HG03439 (cell line): Measurements from ENCODE around the gene NAALADL2.
"Not testable (repeated sequence)": the region's sequence is repeated elsewhere in the genome, so short reads cannot be mapped to it uniquely, and the experiment has no call there.

Experiments used
- ATAC-seq: cut with Tn5 transposase; IDR thresholded peaks from one replicate; pipeline ENCODE4 v1.9.1; 2021; ENCODE audit warnings: mild to moderate bottlenecking, moderate library complexity; ENCODE audit not compliant: unreplicated experiment

Gene NAALADL2

DNA sequence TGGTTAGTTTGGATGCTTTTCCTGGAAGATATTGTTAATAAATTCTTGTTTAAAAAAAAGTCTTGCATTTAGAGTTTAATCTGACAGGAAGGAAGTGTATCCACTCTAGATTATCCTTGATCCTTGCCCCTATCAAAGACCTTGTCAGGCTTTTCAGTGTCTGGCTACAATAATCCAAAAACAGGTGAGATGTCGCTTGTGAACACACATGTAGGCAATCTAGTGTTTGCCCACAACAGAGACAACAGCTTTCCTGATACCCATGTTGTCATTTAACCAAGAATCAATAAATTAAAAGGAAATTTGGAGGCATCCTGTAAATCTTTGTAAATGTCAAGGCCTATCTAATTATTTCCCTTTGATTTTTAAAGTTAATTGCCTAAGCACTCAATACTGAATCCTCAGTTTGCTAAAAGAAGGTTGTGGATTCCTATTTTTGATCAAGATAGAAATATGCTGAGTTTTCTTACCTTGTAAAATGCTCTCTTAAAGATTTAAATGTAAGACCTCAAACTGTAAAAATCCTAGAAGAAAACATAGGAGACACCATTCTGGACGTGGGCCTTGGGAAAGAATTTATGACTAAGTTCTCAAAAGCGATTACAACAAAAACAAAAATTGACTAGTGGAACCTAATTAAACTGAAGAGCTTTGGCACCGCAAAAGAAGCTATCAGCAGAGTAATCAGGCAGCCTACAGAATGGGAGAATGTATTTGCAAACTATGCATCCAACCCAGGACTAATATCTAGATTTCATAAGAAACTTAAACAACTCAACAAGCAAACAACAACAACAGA lies 207.7 kb downstream of the NAALADL2 start:
- no peak for ATAC-seq

DNA sequence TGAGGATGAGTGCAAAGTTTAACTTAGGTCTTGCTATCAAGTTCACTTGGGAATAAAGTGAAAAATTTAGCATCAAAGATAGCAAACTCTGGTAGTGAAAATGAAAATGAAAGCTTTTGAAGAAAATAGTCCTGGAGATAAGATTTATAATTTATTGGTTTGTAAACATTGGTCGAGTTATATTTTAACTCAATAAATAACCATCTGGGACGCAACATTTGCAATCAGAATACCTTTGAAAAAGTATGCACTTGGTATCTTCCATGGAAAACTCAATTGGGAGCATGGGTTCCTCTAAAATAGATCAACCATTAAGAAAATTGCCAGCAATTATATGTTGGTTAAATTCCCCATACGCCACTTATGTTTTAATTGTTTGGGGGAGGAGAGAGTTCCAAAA lies 209.5 kb downstream of the NAALADL2 start:
- ATAC-seq, result no peak

DNA sequence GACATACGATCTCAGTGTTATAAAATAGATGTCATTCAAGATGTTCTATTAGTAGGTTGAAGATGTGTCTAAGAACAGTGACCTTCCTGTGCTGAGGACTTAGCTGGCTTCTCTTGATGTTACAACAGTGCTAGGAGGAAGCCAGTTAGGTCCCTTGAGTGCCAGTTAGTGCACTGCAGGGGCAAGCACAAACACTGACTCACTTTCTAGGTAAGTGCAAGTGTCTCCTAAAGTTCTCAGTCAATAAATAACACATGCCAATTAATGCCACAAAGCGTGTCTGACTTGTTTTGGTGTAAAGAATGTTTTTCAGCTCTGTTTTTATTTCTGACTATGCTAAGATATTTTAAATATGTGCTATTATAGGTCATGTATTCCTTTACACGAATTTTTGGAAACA lies 211.8 kb downstream of the NAALADL2 start:
- no peak for ATAC-seq

DNA sequence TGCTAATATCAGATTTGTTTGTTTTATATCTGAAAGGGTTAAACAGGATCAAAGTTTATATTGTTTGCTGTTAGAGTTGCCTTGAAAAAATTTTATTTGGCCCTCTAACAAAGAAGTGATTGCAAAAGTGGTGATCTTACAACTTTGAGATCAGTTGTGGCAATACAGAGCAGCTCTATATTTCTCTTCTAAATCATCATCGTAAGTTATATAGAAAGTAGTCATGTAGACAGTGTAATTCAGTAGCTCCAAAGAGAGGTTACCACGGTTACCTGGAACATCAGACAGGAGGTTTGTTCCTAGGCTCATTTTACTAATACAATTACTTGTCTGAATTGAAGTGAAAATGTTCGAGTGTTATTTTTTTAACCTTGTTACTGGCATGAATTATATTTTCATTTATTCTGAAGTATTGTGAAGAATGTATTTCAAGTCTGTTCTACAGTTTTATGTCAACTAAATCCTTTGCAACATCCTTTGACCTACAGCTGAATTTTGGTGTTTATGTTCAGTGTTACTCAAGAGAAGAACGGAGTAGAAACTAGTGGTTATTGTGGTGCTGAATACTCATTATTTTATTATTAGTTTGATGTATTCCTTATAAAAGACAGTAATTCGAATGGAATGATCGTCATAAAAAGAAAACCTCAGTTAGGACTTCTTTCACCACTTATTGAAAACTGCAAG lies 214.2 kb downstream of the NAALADL2 start:
- no peak for ATAC-seq

DNA sequence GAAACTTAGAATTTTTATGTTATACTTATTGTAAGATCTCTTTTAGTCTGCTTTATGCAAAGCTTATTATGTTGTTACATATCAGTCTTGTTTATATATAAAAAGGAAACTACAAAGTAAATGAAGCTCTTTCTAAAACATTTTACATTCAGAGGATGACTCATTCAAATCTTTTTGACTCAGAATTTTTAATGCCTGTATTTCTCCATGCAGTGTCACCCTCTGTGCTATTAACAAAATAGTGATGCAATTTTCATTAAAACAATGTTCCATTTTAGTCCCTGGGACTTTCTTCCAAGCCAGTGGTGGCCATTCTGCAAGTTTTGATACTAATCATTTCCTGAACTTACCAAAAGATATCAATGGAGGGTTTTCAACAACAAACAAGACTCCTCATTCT lies 216.1 kb downstream of the NAALADL2 start:
- no peak for ATAC-seq

DNA sequence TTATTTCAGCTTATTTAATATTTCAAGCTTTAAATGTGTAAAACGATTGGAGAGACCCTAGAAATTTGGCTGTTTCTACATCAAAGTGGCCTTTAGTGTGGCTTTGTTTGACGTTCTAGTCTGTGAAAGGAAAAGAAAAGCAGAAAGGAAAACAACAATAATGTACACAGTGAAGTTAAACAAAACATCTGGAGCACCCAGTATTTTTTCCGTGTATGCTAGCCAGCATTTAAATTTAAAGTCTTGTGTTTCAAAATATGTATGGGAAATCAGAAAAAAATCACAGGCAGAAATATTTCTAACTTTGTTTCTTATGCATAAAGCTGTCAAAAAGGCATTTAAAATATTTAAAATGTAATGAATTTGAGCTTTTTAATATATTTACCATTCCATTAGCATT lies 218.1 kb downstream of the NAALADL2 start:
- ATAC-seq, result no peak

DNA sequence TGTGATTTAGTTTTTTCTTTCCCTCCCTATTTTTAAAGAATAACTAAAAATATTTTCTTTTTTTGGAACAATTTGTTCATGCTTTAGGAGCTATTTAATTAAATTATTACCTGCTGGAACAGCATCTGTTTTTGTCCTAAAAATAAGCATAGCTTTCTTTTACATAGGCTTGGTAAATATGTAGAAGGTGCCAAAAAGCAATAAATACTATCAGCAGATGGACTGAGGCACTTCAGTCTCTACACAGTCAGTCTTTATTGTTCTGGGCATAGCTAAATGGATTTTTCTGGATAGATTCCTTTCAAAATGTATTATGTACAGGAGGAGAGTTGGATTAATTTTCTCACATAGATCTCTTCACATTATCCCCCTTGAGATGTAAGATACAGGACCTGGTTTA lies 223.5 kb downstream of the NAALADL2 start:
- no peak for ATAC-seq

DNA sequence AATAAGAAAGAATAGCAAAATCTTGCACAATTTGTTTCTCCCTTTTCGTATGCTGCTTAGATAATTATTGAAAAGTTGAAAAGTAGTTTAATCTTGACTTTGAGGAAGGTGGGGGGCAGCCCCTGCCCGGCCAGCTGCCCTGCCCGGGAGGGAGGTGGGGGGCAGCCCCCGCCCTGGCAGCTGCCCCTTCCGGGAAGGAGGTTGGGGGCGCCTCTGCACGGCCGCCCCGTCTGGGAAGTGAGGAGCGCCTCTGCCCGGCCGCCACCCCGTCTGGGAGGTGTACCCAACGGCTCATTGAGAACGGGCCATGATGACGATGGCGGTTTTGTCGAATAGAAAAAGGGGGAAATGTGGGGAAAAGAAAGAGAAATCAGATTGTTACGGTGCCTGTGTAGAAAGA lies 228.0 kb downstream of the NAALADL2 start:
- ATAC-seq, result not testable (repeated sequence)

DNA sequence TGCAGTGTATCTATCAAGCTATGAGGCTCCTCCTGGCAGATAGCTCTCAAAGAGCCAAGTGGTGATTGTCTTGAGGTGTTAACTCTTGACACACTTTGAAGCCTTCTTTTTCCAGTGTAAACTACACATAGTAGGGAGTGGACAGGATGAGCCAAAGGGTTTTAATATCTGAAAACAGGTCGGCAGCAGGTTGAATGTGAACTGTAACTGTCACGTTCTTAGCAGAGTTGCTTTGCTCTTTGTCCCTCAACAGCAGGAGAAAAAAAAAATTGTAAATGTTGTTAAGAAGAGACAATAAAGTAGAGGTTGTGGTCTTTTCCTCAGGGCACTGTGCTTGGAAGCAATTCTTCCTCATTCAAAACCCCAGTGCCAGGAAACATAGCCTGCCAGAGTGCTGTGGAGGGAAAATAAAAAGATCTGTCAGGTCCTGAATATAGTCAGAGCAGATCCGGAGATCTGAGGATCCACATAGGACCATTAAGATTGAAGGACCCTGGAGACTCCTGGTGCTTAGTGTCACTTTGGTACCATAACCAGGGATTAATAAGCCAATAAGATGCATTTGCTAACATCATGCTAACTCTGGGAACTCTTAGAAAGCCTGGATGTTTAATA lies 229.7 kb downstream of the NAALADL2 start:
- ATAC-seq, result no peak

DNA sequence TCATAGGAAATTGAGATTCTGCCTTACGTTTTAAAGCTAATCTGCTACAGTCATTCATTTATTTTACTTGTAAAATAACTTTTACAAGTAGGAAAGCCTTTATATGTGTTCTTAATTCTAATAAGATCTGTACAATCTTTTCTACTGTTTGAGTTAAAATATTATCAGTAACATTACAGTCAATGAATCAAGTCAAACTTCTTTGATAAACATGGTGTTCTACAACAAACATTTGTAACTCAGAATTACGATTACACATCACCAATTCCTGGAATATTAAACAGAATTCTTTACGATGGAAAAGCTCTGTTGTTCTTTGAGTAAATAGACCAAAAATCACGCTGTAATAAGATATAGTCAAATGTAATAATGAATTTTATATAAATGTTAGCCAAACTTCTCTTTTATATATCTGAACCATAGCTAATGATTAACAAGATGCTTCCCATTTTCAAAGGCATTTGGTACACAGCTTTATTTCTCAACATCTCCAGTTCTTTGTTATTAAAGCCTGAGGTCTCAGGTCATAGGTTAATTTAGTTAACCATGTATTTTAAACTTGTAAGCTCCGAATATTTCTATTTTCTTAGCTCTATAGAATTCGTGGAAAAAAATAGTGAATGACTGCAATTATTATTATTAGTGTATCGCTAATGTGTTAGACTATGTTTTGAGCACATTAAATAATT lies 232.4 kb downstream of the NAALADL2 start:
- no peak for ATAC-seq

DNA sequence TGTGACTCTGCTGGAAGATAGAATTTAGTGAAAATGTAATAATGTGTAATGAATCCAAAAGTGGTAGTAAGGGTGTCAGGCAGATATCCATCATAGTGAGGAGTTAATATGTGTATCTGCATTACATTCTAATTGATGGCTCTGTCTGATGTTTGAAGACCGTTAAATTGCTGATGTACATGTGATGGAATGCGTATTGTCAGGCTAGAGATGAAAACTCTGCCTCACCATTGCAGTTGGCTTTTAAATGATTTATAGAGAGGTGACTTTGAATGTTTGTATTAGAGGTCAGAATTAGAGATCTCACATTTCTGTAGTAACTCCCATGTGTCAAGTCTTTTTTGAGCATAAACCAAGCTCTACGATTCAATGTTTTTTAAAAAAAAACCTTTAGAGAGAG lies 234.6 kb downstream of the NAALADL2 start:
- ATAC-seq, result no peak

DNA sequence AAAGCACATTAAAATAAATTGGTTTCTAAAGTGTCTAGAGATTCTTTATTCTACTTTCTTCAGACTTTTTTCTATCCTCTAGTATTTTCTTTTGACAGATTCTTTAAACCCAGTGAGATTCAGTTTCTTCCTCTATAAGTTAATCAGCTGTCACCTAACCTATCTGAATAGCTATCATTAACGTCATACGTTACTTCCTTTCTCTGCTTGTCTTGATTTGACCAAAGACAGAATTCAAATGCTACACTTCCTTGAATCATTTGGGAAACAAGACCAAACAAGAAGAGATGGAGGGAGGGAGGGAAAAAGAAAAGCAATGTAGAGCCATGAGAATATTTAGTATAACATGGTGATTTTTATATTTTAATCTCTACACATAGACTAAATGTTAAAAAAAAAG lies 235.2 kb downstream of the NAALADL2 start:
- no peak for ATAC-seq

DNA sequence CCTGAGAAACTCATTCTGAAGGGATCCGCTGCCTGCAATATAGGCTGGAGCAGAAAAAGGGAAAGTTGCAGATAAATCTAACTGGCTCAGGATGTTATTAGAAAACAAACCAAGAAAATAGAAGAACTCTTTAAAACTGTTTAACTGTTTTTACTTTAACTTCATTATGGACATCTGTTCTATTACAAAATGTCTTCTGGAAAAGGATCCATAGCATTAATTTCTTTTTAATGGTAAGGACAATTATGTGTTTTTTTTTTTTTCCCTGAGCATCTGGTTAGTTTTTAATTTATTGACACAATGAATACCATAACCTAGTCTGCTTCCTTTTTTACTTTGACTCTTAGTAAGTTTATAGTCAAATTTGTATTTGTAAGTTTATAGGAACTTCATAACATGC lies 239.5 kb downstream of the NAALADL2 start:
- ATAC-seq, result no peak

DNA sequence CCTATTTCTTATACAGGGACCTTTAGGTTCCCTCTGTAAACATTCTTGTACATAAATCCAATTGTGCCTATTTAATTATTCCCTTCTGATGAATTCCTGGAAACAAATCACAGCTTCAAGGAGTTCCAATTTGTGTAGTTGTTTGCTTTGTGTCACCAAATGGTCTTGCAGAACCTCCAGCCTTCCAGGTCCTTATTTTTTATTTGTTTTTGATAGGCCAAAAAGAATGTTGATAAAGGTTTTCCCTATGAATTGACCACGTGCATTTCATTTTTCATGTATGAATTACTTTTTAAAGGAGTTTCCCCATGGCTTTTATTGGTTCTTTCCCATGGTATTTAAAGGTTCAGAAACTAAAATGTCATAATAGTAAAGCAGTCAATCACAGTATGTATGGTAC lies 243.0 kb downstream of the NAALADL2 start:
- ATAC-seq, result no peak

DNA sequence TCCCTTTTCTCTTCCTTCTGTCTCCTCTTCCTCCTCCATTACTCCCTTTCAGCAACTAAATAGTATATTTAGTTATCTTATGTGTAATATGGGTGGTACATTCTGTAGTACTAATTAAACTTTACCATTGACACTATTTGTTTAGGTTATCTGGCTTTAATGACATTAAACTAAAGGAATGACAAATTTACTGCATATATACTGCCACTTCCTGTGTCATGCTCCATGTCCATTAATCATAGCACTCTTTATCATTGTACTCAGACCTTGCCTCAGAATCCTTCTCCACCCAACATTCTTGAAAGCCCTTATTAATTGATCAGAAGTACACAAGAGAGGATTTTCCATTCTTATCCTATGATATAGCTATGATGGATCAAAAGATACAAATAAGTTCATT lies 244.2 kb downstream of the NAALADL2 start:
- no peak for ATAC-seq

DNA sequence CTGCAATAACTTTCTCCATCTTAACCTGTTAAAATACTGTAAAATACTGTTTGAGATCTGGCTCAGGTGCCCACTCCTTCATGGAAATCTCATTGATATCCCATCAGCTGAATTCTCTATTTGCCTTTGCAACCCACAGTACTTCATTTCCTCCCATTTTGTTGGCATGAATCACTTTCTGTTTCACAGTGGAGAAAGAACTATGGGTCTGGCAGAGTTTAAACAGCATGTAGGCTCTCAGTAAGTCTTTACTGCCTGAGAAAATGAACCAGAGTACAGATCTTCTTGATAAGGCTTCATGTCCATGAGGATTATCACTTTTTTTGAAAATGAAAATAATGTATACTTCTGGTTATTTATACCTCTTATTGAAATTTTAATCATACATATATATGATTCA lies 245.9 kb downstream of the NAALADL2 start:
- no peak for ATAC-seq

DNA sequence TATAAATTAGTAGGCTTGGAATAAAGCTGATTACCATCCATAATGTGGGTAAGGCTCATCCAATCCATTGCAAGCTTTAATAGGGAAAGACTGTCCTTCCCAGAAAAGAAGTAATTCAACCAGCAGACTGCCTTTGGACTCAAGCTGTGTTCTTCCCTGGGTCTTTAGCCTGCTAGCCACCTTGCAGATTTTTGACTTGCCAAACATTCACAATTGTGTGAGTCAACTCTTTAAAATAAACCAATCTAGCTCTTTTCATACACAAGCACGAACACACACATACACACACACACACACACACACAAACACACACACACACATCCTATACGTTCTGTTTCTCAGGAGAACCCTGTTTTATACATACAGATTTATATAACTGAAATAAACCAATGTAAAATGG lies 248.1 kb downstream of the NAALADL2 start:
- ATAC-seq, result no peak

DNA sequence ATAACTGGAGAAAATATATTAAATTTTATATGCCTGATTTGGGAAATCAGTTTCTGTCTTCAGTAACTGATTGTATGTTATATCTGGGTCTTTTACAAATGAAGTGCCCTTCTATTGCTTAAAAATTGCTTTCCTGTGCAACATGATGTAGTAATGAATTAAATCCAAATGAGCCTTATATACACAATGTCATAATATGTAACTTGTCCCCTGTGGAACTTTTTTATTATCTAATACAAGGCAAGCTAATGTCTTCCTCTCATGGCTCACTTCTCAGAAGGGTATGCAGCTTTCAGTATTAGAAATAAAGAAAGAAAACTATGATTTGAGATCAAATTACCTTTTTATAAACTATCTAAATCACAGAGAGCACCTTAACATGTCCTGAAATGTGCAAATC lies 248.9 kb downstream of the NAALADL2 start:
- ATAC-seq, result no peak

DNA sequence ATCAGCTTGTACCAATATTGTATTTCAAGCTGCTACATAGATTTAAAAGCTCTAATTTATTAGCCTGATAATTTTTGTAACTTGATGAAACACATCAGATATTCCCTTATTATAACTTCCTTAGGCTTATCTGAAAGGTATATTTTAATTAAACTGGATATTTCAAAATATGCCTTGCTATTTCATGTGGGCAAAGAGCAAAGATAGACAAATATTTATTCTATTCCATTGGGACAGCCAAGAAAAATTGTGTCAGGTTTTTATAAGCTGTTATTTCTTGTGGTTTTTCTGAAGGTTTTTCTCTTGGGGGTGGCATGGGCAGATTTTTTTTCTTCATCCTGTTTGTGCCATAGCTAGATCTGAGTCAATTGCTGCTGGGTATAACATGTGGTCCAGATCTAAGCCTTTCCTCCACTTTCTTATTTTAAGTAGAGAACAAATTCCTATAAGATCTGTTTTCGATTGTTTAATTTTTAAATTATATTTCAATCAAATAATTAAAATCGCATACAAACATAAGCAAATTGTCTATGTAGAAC lies 249.5 kb downstream of the NAALADL2 start:
- no peak for ATAC-seq

DNA sequence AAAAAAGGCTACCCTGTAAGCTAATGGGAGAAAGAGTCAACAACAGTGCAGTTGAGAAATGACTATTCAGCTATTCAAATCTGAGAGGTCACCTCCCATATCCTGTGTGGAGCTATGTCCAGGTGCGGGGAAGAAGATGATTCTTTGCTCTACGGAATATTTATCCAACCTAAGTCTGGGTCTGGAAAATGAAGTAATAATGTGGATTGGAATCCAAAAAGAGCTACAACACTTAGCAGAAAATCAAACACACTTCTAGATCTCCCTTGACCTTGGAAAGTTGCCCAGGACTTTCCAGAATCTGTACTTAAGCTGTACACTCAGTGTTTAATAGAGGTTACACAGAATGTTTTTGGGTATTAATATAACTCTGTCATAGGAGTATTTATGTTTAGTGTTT lies 251.9 kb downstream of the NAALADL2 start:
- ATAC-seq, result no peak

DNA sequence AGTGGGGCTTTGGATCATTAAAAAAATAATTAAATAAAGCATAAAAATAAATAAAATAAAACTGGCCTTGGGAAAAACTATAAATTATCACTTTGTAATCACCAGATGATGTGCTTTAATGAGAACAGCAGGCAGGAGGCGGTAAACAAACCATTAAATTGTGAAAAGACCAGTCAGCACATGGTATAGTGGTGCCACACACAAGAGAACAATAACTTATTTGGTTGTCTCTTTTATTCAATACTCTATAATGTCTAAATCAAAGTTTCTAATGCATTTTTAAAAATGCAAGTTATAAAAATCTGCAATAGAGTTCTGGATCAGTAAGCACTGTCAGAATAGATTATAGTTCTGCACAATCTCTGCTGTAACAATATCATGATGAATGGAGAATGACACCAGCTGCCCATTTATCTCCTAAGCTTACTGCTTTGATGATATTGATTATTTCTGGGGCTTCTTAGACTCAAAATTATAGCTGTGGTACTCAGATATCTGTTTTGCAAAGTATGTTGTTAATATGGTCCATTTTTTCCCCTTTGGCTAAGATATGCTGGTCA lies 259.3 kb downstream of the NAALADL2 start:
- ATAC-seq, result no peak
